Measurements from ENCODE around the gene P2RX1. TPM values are rescaled to one million over a fixed set of nuclear protein-coding genes. Genes with fewer than 3 reads are reported as not detected.

The P2RX1 gene
- total RNA-seq, 1 donor from 2014 or later: 0.16 TPM

- no peak for DNase-seq (ENCODE audit: missing footprints)
- no peak for ATAC-seq
- intact Hi-C loops (cut with DNase I): loop anchor here (5.0 kb wide), 1 partner anchor 110 kb away; no protein-coding TSS in a partner anchor
Measured at GRCh38 chr17:3847165-3847670, 69.0 kb downstream of the P2RX1 start.

Other genes with a start within 250 kb of the P2RX1 start
- 157 TPM for gene TAX1BP3, start 247.9 kb downstream of the P2RX1 start, total RNA-seq
- 65.5 TPM for gene EMC6, start 247.7 kb downstream of the P2RX1 start, total RNA-seq
- 19.4 TPM for gene P2RX5, start 220.3 kb downstream of the P2RX1 start, total RNA-seq
- gene HASPIN, start 192.6 kb downstream of the P2RX1 start, total RNA-seq: 0.22 TPM
- gene ITGAE, start 115.3 kb downstream of the P2RX1 start, total RNA-seq: 17.6 TPM
- 15.3 TPM for gene NCBP3, start 70.2 kb downstream of the P2RX1 start, total RNA-seq
- gene CAMKK1, start 23.4 kb downstream of the P2RX1 start, total RNA-seq: 3.8 TPM
- gene ATP2A3, start 48.0 kb upstream of the P2RX1 start, total RNA-seq: 7.7 TPM
- 30.4 TPM for gene ZZEF1, start 226.6 kb upstream of the P2RX1 start, total RNA-seq
- 7.5 TPM for gene CYB5D2, start 226.7 kb upstream of the P2RX1 start, total RNA-seq